HCT116 (cell line): Measurements from ENCODE around the gene DNM3. TPM values are rescaled to one million over a fixed set of nuclear protein-coding genes. Genes with fewer than 3 reads are reported as not detected.

Source experiments
- ATAC-seq: fragments of 200-7000 bp; cut with Tn5 transposase; 2 replicates; pipeline ENCODE4 v1.9.1; 2020; ENCODE audit warnings: mild to moderate bottlenecking, moderate library complexity
- BruUV-seq: library from RNA; stranded (reverse); fragments of 400-500 nt; replicated peaks from 2 replicates; lab custom pipeline; 2021; lab: Mats Ljungman, UMichigan
- CTCF ChIA-PET: fragments of 300-600 bp; sonication (Branson Sonifier 250); formaldehyde crosslinking; loops from one replicate; lab custom pipeline; 2021; ENCODE audit warnings: antibody characterized with exemption; lab: Charles Lee
- POLR2A ChIA-PET: fragments of 300-600, 350-600 bp; sonication (Branson Sonifier 250); formaldehyde crosslinking; loops from one replicate; lab custom pipeline; 2021; ENCODE audit warnings: antibody characterized with exemption; lab: Charles Lee
- RAD21 ChIA-PET, 2 experiments: fragments of 300-600 bp; sonication (Branson Sonifier 250); formaldehyde crosslinking; loops; one replicate each; lab custom pipeline; 2023; ENCODE audit warnings: low total read pairs in 2 of 2; ENCODE audit not compliant: uncharacterized antibody in 2 of 2, unreplicated experiment in 2 of 2, low non-redundant PET in 1 of 2; lab: Charles Lee
- DNase-seq: peaks from one replicate; pipeline ENCODE4 v3.0.0-alpha.2; 2010; ENCODE audit warnings: low read depth, low spot score
- H2AFZ ChIP-seq: fragments of 200-600 bp; shearing (Covaris generic), sonication (generic); 2 replicates; pipeline ENCODE4 v1.6.1; 2017; ENCODE audit warnings: low read depth, mixed run types, mixed read lengths, antibody characterized with exemption, low read length; ENCODE audit not compliant: poor library complexity, severe bottlenecking
- H3K27ac ChIP-seq: 2 replicates; pipeline ENCODE4 v1.5.1; 2012; ENCODE audit warnings: low read depth, low read length
- H3K27me3 ChIP-seq: fragments of 200-600 bp; sonication (generic); 2 replicates; pipeline ENCODE4 v1.6.1; 2016; ENCODE audit warnings: mixed run types, low read length, mixed read lengths; ENCODE audit not compliant: insufficient read depth
- H3K36me3 ChIP-seq, 2 experiments: fragments of 200-500 bp in 1 of 2; fragments of 200-600 bp in 1 of 2; sonication (Bioruptor generic) in 1 of 2; sonication (generic) in 1 of 2; 2 replicates each; pipeline versions ENCODE4 v1.5.1 to v1.6.1; 2014 to 2016; ENCODE audit warnings: low read length in 2 of 2, inconsistent platforms in 1 of 2, mixed read lengths in 1 of 2, mixed run types in 1 of 2; ENCODE audit not compliant: insufficient read depth in 2 of 2, control insufficient read depth in 1 of 2
- H3K4me1 ChIP-seq, 2 experiments: fragments of 200-600 bp in 1 of 2; sonication (generic) in 1 of 2; 2 replicates each; pipeline versions ENCODE4 v1.5.1 to v1.6.1; 2012 to 2017; ENCODE audit warnings: low read length in 2 of 2, inconsistent platforms in 1 of 2, mild to moderate bottlenecking in 1 of 2, mixed read lengths in 1 of 2, mixed run types in 1 of 2, moderate library complexity in 1 of 2; ENCODE audit not compliant: insufficient read depth in 2 of 2, control insufficient read depth in 1 of 2
- H3K4me2 ChIP-seq: fragments of 200-600 bp; sonication (generic); 2 replicates; pipeline ENCODE4 v1.6.1; 2017; ENCODE audit warnings: mixed run types, low read length, mixed read lengths
- H3K4me3 ChIP-seq, 2 experiments: fragments of 200-600 bp in 1 of 2; sonication (generic) in 1 of 2; replicated peaks in 1 of 2; 2 replicates each; pipeline ENCODE4 v1.5.1; 2011 to 2016; ENCODE audit warnings: low read length in 2 of 2, control low read depth in 1 of 2, low read depth in 1 of 2, mild to moderate bottlenecking in 1 of 2, mixed read lengths in 1 of 2, mixed run types in 1 of 2
- H3K79me2 ChIP-seq: fragments of 200-600 bp; sonication (generic); 2 replicates; pipeline ENCODE4 v1.6.1; 2017; ENCODE audit warnings: mild to moderate bottlenecking, mixed run types, low read length, moderate library complexity, mixed read lengths; ENCODE audit not compliant: insufficient read depth
- H3K9ac ChIP-seq: fragments of 200-600 bp; sonication (generic); 2 replicates; pipeline ENCODE4 v1.6.1; 2016; ENCODE audit warnings: low read length, mixed read lengths
- H3K9me2 ChIP-seq: fragments of 200-600 bp; sonication (generic), shearing (Covaris generic); 2 replicates; pipeline ENCODE4 v1.6.1; 2017; ENCODE audit warnings: mixed run types, mild to moderate bottlenecking, moderate library complexity; ENCODE audit not compliant: insufficient read depth
- H3K9me3 ChIP-seq, 2 experiments: fragments of 200-500 bp in 1 of 2; fragments of 200-600 bp in 1 of 2; sonication (Bioruptor generic) in 1 of 2; sonication (generic) in 1 of 2; 2 replicates each; pipeline ENCODE4 v1.6.1; 2014 to 2017; ENCODE audit warnings: low read length in 2 of 2, mixed read lengths in 2 of 2, inconsistent platforms in 1 of 2, low read depth in 1 of 2, mild to moderate bottlenecking in 1 of 2, mixed run types in 1 of 2, moderate library complexity in 1 of 2; ENCODE audit not compliant: control insufficient read depth in 1 of 2, insufficient read depth in 1 of 2
- H4K20me1 ChIP-seq: fragments of 200-600 bp; sonication (generic), shearing (Covaris generic); 2 replicates; pipeline ENCODE4 v1.6.1; 2017; ENCODE audit warnings: mixed run types, mild to moderate bottlenecking, moderate library complexity; ENCODE audit not compliant: insufficient read depth
- CEBPB ChIP-seq: IDR thresholded peaks from 2 replicates; pipeline ENCODE4 v1.6.1; 2012; ENCODE audit warnings: low read depth
- ELF1 ChIP-seq: IDR thresholded peaks from 2 replicates; pipeline ENCODE4 v1.6.1; 2012; ENCODE audit warnings: low read depth, borderline replicate concordance
- POLR2A ChIP-seq: IDR thresholded peaks from 2 replicates; pipeline ENCODE4 v1.7.0; 2011; ENCODE audit warnings: borderline replicate concordance; ENCODE audit not compliant: insufficient read depth, insufficient read length; ENCODE audit errors: extremely low read depth
- POLR2AphosphoS5 ChIP-seq: IDR thresholded peaks from 2 replicates; pipeline ENCODE4 v1.6.1; 2011; ENCODE audit warnings: mild to moderate bottlenecking, low read depth, low read length, moderate library complexity
- SIN3A ChIP-seq: IDR thresholded peaks from 2 replicates; pipeline ENCODE4 v1.6.1; 2012; ENCODE audit warnings: low read depth
- TCF7L2 ChIP-seq: IDR thresholded peaks from 2 replicates; pipeline ENCODE4 v1.7.0; 2011; ENCODE audit warnings: borderline replicate concordance, inconsistent platforms; ENCODE audit not compliant: insufficient read depth, insufficient read length; ENCODE audit errors: extremely low read depth
- YY1 ChIP-seq: IDR thresholded peaks from 2 replicates; pipeline ENCODE4 v1.6.1; 2011; ENCODE audit warnings: low read length, low read depth, moderate library complexity, mild to moderate bottlenecking; ENCODE audit not compliant: insufficient replicate concordance; ENCODE audit errors: extremely low read depth
- ZNF274 ChIP-seq: fragments of 200-500 bp; sonication (Bioruptor generic); IDR thresholded peaks from 2 replicates; pipeline ENCODE4 v1.6.1; 2014; ENCODE audit warnings: mild to moderate bottlenecking, low read depth, low read length, inconsistent platforms
- intact Hi-C: fragments of 100-400 bp; cut with micrococcal nuclease; formaldehyde crosslinking; loops from 2 replicates; pipeline ENCODE4 v1.10.0; 2022
- total RNA-seq: library from RNA; stranded (reverse); gene quantifications from one replicate; pipeline ENCODE4 v1.2.1, GENCODE V29; 2021; ENCODE audit not compliant: unreplicated experiment
- TF ChIP-seq, protein P1 (sequence below), 3 experiments: fragments of 200-600 bp in 1 of 3; sonication (generic) in 1 of 3; IDR thresholded peaks in 2 of 3; conservative IDR thresholded peaks in 1 of 3; 2 replicates each; pipeline ENCODE4 v1.5.1; 2012 to 2017; ENCODE audit warnings: low read depth in 2 of 3, low read length in 2 of 3, antibody characterized with exemption in 1 of 3, borderline replicate concordance in 1 of 3, control low read depth in 1 of 3, mild to moderate bottlenecking in 1 of 3, mixed read lengths in 1 of 3, mixed run types in 1 of 3, moderate library complexity in 1 of 3; ENCODE audit not compliant: insufficient read depth in 1 of 3
- TF ChIP-seq, protein P2 (sequence below): IDR thresholded peaks from 2 replicates; pipeline ENCODE4 v1.6.1; 2011; ENCODE audit warnings: mild to moderate bottlenecking, low read length, moderate library complexity; ENCODE audit not compliant: insufficient replicate concordance; ENCODE audit errors: extremely low read depth
- TF ChIP-seq, protein P3 (sequence below): IDR thresholded peaks from 2 replicates; pipeline ENCODE4 v1.6.1; 2012; ENCODE audit warnings: low read depth

The DNM3 gene
- total RNA-seq, 1 experiment from 2014 or later: 3.1 TPM

DNA sequence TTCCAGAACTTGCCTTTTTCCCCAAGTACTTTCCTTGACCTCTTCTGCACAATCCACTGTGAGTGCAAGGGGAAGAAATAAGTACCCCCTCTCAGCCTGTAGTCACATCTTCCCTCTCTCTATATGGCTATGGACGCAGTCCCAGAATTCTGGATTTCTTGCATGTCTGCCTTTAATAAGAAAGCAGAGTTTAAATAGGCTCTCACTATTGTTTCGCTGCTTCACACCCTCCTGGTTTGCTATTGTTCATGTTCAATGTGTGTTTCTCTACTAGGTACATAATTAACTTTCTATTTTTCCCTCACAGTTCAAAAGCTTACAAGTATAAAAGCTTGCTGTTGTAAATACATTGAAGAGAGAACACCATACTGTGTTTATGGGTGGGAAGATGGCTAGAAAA, 397.7 kb downstream of the DNM3 start:
- H2AFZ ChIP-seq: no peak overlapping the region
- no peak overlapping the region for H3K4me2 ChIP-seq
- no peak overlapping the region for H3K9ac ChIP-seq
- no peaks in the 10 kb centered on the region for H3K9me2 ChIP-seq
- H4K20me1 ChIP-seq: no peaks in the 10 kb centered on the region
- intact Hi-C loops: no loop called here
- no peaks in the 10 kb centered on the region for H3K9me3 ChIP-seq
- ChIA-PET POLR2A (interaction anchor here (1.2 kb wide), 1 partner anchor 12 kb away, joined by 3 read pairs; no protein-coding TSS in a partner anchor), RAD21 (no interaction called here), CTCF (no interaction called here)
- H3K27ac ChIP-seq: no peak overlapping the region
- BruUV-seq: no TSS peak
- H3K27me3 ChIP-seq: 0 out of 2 replicates have a peak, but pooled peaks cover 6% of the 10 kb centered on the region
- H3K36me3 ChIP-seq: no peaks in the 10 kb centered on the region
- no peak for TF ChIP-seq SIN3A
- no peak for TF ChIP-seq POLR2AphosphoS5
- no peak for TF ChIP-seq POLR2A
- TF ChIP-seq, protein P1, sequence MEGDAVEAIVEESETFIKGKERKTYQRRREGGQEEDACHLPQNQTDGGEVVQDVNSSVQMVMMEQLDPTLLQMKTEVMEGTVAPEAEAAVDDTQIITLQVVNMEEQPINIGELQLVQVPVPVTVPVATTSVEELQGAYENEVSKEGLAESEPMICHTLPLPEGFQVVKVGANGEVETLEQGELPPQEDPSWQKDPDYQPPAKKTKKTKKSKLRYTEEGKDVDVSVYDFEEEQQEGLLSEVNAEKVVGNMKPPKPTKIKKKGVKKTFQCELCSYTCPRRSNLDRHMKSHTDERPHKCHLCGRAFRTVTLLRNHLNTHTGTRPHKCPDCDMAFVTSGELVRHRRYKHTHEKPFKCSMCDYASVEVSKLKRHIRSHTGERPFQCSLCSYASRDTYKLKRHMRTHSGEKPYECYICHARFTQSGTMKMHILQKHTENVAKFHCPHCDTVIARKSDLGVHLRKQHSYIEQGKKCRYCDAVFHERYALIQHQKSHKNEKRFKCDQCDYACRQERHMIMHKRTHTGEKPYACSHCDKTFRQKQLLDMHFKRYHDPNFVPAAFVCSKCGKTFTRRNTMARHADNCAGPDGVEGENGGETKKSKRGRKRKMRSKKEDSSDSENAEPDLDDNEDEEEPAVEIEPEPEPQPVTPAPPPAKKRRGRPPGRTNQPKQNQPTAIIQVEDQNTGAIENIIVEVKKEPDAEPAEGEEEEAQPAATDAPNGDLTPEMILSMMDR (IDR thresholded peaks at IDR 0.05 in 2 of 3, conservative IDR thresholded peaks at IDR 0.05 in 1 of 3; ENCODE audit: borderline replicate concordance in 1 of 3, insufficient read depth in 1 of 3, low read depth in 2 of 3, low read length in 2 of 3): no peak
- no peak for TF ChIP-seq CEBPB
- no peak for TF ChIP-seq ZNF274
- DNase-seq: no peak
- H3K4me3 ChIP-seq: no peak overlapping the region
- H3K4me1 ChIP-seq: no peaks in the 10 kb centered on the region
- no peaks in the 10 kb centered on the region for H3K79me2 ChIP-seq
- no peak for ATAC-seq

DNA sequence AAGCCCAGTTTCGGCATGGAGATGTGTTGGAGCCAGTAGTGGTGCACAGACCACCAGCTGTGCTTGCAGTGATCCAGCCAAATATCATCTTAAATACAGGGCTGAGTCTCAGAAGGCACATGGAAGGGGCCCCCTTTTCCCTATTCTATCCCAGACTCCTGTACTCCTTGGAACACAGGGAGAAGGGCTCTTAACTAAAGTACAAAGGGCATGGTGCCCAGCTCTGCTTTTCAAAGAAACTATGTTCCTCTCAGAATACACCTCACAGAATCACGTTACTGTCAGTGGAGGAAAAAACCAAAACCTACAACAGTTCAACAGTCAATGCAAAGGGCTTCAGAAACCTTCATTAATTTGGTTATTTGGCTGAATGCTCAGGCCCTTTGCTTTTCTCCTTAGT, 398.6 kb downstream of the DNM3 start:
- Histone ChIP-seq H3K27me3 (0 out of 2 replicates have a peak, but pooled peaks cover 6% of the 10 kb centered on the region), H3K9me3 (no peaks in the 10 kb centered on the region), H3K4me2 (no peak overlapping the region), H4K20me1 (no peaks in the 10 kb centered on the region), H2AFZ (no peak overlapping the region), H3K9me2 (no peaks in the 10 kb centered on the region), H3K36me3 (no peaks in the 10 kb centered on the region), H3K27ac (no peak overlapping the region), H3K79me2 (no peaks in the 10 kb centered on the region), H3K4me3 (no peak overlapping the region), H3K9ac (no peak overlapping the region), H3K4me1 (no peaks in the 10 kb centered on the region)
- DNase-seq: no peak
- ChIA-PET CTCF (no interaction called here), RAD21 (no interaction called here), POLR2A (interaction anchor here (1.2 kb wide), 1 partner anchor 13 kb away, joined by 3 read pairs; no protein-coding TSS in a partner anchor)
- ATAC-seq: no peak
- no TSS peak for BruUV-seq
- intact Hi-C loops: no loop called here
- no peak for TF ChIP-seq YY1
- TF ChIP-seq, protein P2, sequence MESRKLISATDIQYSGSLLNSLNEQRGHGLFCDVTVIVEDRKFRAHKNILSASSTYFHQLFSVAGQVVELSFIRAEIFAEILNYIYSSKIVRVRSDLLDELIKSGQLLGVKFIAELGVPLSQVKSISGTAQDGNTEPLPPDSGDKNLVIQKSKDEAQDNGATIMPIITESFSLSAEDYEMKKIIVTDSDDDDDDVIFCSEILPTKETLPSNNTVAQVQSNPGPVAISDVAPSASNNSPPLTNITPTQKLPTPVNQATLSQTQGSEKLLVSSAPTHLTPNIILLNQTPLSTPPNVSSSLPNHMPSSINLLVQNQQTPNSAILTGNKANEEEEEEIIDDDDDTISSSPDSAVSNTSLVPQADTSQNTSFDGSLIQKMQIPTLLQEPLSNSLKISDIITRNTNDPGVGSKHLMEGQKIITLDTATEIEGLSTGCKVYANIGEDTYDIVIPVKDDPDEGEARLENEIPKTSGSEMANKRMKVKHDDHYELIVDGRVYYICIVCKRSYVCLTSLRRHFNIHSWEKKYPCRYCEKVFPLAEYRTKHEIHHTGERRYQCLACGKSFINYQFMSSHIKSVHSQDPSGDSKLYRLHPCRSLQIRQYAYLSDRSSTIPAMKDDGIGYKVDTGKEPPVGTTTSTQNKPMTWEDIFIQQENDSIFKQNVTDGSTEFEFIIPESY: no peak
- TF ChIP-seq, protein P3, sequence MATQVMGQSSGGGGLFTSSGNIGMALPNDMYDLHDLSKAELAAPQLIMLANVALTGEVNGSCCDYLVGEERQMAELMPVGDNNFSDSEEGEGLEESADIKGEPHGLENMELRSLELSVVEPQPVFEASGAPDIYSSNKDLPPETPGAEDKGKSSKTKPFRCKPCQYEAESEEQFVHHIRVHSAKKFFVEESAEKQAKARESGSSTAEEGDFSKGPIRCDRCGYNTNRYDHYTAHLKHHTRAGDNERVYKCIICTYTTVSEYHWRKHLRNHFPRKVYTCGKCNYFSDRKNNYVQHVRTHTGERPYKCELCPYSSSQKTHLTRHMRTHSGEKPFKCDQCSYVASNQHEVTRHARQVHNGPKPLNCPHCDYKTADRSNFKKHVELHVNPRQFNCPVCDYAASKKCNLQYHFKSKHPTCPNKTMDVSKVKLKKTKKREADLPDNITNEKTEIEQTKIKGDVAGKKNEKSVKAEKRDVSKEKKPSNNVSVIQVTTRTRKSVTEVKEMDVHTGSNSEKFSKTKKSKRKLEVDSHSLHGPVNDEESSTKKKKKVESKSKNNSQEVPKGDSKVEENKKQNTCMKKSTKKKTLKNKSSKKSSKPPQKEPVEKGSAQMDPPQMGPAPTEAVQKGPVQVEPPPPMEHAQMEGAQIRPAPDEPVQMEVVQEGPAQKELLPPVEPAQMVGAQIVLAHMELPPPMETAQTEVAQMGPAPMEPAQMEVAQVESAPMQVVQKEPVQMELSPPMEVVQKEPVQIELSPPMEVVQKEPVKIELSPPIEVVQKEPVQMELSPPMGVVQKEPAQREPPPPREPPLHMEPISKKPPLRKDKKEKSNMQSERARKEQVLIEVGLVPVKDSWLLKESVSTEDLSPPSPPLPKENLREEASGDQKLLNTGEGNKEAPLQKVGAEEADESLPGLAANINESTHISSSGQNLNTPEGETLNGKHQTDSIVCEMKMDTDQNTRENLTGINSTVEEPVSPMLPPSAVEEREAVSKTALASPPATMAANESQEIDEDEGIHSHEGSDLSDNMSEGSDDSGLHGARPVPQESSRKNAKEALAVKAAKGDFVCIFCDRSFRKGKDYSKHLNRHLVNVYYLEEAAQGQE: no peak
- no peak for TF ChIP-seq ELF1
- TF ChIP-seq TCF7L2: no peak
- TF ChIP-seq POLR2A: no peak
